ENCODE measurements around the gene OTUD3. TPM values are rescaled to one million over a fixed set of nuclear protein-coding genes. Genes with fewer than 3 reads are reported as not detected.
"Not testable (repeated sequence)": the region's sequence is repeated elsewhere in the genome, so short reads cannot be mapped to it uniquely, and the experiment has no call there.

OTUD3 gene
- total RNA-seq, 1 experiment from 2014 or later: 3.5 TPM

- DNase-seq: no peak
- Histone ChIP-seq H3K4me3 (no peak overlapping the region), H3K36me3 (no peaks in the 10 kb centered on the region), H3K9me3 (peaks cover 10% of the 10 kb centered on the region), H3K27me3 (no peaks in the 10 kb centered on the region)
Observed at GRCh38 chr1:19862944-19863343, 19.3 kb upstream of the OTUD3 start.

- no peaks in the 10 kb centered on the region for H3K27me3 ChIP-seq
- H3K4me3 ChIP-seq: no peak overlapping the region
- no peaks in the 10 kb centered on the region for H3K36me3 ChIP-seq
- no peak for DNase-seq
- peaks cover 10% of the 10 kb centered on the region for H3K9me3 ChIP-seq
Observed at GRCh38 chr1:19864570-19865160, 17.5 kb upstream of the OTUD3 start.

- no peaks in the 10 kb centered on the region for H3K36me3 ChIP-seq
- H3K4me3 ChIP-seq: no peak overlapping the region
- no peaks in the 10 kb centered on the region for H3K27me3 ChIP-seq
- peaks cover 10% of the 10 kb centered on the region for H3K9me3 ChIP-seq
- DNase-seq: no peak
Observed at GRCh38 chr1:19866029-19866428, 16.2 kb upstream of the OTUD3 start.

GRCh38 chr1:19866758-19867157, 15.4 kb upstream of the OTUD3 start:
- Histone ChIP-seq H3K36me3 (no peaks in the 10 kb centered on the region), H3K27me3 (no peaks in the 10 kb centered on the region), H3K9me3 (peaks cover 10% of the 10 kb centered on the region), H3K4me3 (no peak overlapping the region)
- DNase-seq: no peak

GRCh38 chr1:19868575-19868974, 13.6 kb upstream of the OTUD3 start:
- not testable (repeated sequence) for H3K4me3 ChIP-seq, DNase-seq, H3K9me3 ChIP-seq, H3K36me3 ChIP-seq, H3K27me3 ChIP-seq

- not testable (repeated sequence) for H3K4me3 ChIP-seq, H3K36me3 ChIP-seq, H3K9me3 ChIP-seq, H3K27me3 ChIP-seq, DNase-seq
Observed at GRCh38 chr1:19869453-19869852, 12.7 kb upstream of the OTUD3 start.

GRCh38 chr1:19869929-19870328, 12.3 kb upstream of the OTUD3 start:
- H3K4me3 ChIP-seq: no peak overlapping the region
- DNase-seq: peak; percentile 24

GRCh38 chr1:19872190-19872589, 10.0 kb upstream of the OTUD3 start:
- H3K9me3 ChIP-seq: no peaks in the 10 kb centered on the region
- H3K36me3 ChIP-seq: no peaks in the 10 kb centered on the region
- peak; percentile 56 for DNase-seq
- H3K4me3 ChIP-seq: no peak overlapping the region
- H3K27me3 ChIP-seq: no peaks in the 10 kb centered on the region

More at GRCh38 chr1:19869929-19870328, 12.3 kb upstream of the OTUD3 start:
- Histone ChIP-seq H3K9me3 (no peaks in the 10 kb centered on the region), H3K36me3 (no peaks in the 10 kb centered on the region), H3K27me3 (no peaks in the 10 kb centered on the region)

GRCh38 chr1:19877181-19877750, 4.9 kb upstream of the OTUD3 start:
- no peaks in the 10 kb centered on the region for H3K36me3 ChIP-seq
- no peaks in the 10 kb centered on the region for H3K27me3 ChIP-seq
- DNase-seq: no peak
- H3K9me3 ChIP-seq: no peaks in the 10 kb centered on the region
- H3K4me3 ChIP-seq: no peak overlapping the region

- Histone ChIP-seq H3K36me3 (no peaks in the 10 kb centered on the region), H3K4me3 (no peak overlapping the region), H3K9me3 (no peaks in the 10 kb centered on the region), H3K27me3 (no peaks in the 10 kb centered on the region)
- no peak for DNase-seq
Observed at GRCh38 chr1:19877821-19878636, 4.2 kb upstream of the OTUD3 start.

- Histone ChIP-seq H3K27me3 (no peaks in the 10 kb centered on the region), H3K9me3 (no peaks in the 10 kb centered on the region), H3K4me3 (no peak overlapping the region), H3K36me3 (no peaks in the 10 kb centered on the region)
- DNase-seq: no peak
Observed at GRCh38 chr1:19878637-19878985, 3.6 kb upstream of the OTUD3 start.

GRCh38 chr1:19879227-19879626, 3.0 kb upstream of the OTUD3 start:
- Histone ChIP-seq H3K9me3 (no peaks in the 10 kb centered on the region), H3K4me3 (no peak overlapping the region), H3K27me3 (no peaks in the 10 kb centered on the region), H3K36me3 (peaks cover 3% of the 10 kb centered on the region; the same call in 1 of the 2 replicates)
- DNase-seq: no peak

- no peaks in the 10 kb centered on the region for H3K27me3 ChIP-seq
- no peak for DNase-seq
- no peaks in the 10 kb centered on the region for H3K9me3 ChIP-seq
- no peak overlapping the region for H3K4me3 ChIP-seq
- H3K36me3 ChIP-seq: peaks cover 3% of the 10 kb centered on the region
Observed at GRCh38 chr1:19879661-19880060, 2.5 kb upstream of the OTUD3 start.

GRCh38 chr1:19880841-19881240, 1.4 kb upstream of the OTUD3 start:
- H3K36me3 ChIP-seq, H3K9me3 ChIP-seq, H3K27me3 ChIP-seq, DNase-seq, H3K4me3 ChIP-seq: not testable (repeated sequence)

GRCh38 chr1:19884312-19884711, 2.1 kb downstream of the OTUD3 start:
- Histone ChIP-seq H3K4me3 (peak overlapping the region; percentile 82), H3K9me3 (no peaks in the 10 kb centered on the region), H3K27me3 (no peaks in the 10 kb centered on the region), H3K36me3 (peaks cover 22% of the 10 kb centered on the region)
- no peak for DNase-seq

GRCh38 chr1:19885821-19886220, 3.6 kb downstream of the OTUD3 start:
- H3K27me3 ChIP-seq: no peaks in the 10 kb centered on the region
- peaks cover 31% of the 10 kb centered on the region for H3K36me3 ChIP-seq
- no peak for DNase-seq
- H3K4me3 ChIP-seq: no peak overlapping the region
- no peaks in the 10 kb centered on the region for H3K9me3 ChIP-seq

GRCh38 chr1:19888112-19888511, 5.9 kb downstream of the OTUD3 start:
- Histone ChIP-seq H3K27me3 (no peaks in the 10 kb centered on the region), H3K4me3 (no peak overlapping the region), H3K36me3 (peaks cover 54% of the 10 kb centered on the region), H3K9me3 (no peaks in the 10 kb centered on the region)
- DNase-seq: no peak

- no peaks in the 10 kb centered on the region for H3K27me3 ChIP-seq
- peaks cover 66% of the 10 kb centered on the region for H3K36me3 ChIP-seq
- H3K4me3 ChIP-seq: no peak overlapping the region
- no peaks in the 10 kb centered on the region for H3K9me3 ChIP-seq
- no peak for DNase-seq
Observed at GRCh38 chr1:19889656-19890055, 7.5 kb downstream of the OTUD3 start.

Data from MG63 (cell line).